Epidermal melanocyte (primary cell): Measurements from ENCODE around the gene SCYGR3.

Experiments used
- DNase-seq: peaks from one replicate; pipeline ENCODE4 v3.0.0; 2011; ENCODE audit warnings: low spot score; ENCODE audit not compliant: insufficient read length

SCYGR3 gene

GRCh38 chr2:227565080-227565479 lies 49.6 kb downstream of the SCYGR3 start:
- no peak for DNase-seq
